Stimulated activated CD8-positive, alpha-beta memory T cell treated with anti-CD3 and anti-CD28 coated beads, Interleukin-7, amount 100 ng/mL, for 24 hours (primary cell): ENCODE data around the gene FOXN3.
"Not testable (repeated sequence)": the region's sequence is repeated elsewhere in the genome, so short reads cannot be mapped to it uniquely, and the experiment has no call there.

Experiments used
- DNase-seq: peaks from one replicate; pipeline ENCODE4 v3.0.0-alpha.2; 2020; ENCODE audit warnings: low read depth

FOXN3 gene

GRCh38 chr14:89164168-89165073, 252.6 kb downstream of the FOXN3 start:
- DNase-seq = no peak

DNA sequence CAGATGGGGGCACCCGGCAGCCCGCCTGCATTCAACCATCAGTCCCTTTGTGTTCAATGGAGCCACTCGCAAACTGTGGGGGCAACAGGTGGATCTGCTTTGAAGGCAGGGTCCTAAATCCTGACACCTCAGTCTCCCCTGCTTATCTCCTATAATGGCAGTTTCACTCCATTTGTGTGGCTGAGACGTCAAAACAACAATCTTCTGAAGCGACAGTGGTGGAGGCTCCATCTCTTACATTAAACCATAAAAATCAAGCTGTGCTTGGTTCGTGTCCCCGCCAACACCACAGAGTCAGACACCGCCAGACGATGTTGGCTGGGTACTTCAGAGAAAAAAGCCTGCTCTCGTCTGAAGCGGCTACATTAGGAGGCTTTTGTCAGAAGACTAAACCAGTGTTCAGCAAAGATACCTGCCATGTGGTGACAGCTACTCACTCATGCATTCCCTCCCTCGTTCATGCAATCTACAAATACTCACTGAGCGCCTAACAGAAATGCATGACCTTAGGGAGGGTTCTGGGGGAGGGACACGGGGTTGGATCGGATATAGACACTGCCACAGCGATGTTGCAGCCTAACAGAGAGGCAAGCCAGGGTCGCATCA, 253.9 kb downstream of the FOXN3 start:
- DNase-seq = no peak

DNA sequence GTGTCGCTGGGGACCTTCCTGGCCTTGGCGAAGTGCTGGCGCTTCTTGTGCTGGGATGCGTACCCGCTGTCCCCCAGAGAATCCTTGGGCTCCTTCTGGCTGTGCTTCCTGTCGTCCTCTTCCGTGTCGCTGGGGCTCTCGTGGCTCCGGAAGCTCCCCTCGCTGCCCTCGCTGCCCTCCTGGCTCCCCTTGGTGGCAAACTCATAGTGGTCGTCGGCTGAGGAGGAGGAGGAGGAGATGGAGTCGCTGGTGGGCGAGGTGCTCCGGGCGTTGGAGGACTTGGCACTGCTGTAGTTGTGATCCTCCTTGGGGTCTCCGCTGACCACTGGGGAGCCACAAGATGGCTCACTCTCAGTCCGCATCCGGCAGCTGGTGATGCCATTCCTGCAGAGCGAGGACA, 254.4 kb downstream of the FOXN3 start:
- DNase-seq = no peak

DNA sequence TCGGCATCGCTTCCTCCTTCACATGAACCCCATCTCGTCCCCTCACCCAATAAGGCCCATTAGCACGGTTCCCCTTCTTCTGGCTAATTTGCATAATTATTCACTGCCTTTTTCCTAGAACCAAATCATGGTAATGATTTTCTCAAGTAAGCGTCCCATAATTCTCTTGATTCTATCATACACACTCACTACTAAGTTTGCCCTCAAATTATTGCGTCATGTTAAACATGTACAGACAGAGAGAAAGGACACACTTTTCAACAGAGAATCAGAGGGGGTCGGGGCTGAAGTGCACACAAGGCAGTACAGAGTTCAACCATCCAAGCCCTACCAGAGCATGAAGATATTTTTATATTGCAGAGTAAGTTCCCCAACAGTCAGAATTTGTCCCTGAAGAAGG, 256.6 kb downstream of the FOXN3 start:
- DNase-seq = no peak

DNA sequence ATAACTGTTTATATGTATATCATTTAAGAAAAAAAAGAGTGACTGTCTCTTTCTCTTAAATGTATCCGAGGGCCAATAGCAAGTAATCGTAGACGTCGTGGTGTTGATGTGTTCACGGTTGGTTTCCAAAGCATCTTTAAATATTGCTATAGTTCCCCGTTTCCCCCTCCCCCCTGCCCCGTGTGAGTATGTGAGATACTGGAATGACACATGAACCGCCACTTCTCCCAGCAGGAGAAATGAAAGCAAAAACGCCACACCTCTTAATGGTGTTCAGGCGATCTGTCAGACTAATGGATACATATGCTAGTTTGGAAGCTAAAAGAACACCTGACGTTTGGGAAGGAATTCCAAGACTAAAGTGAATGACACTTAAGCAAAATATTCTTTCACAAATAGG, 258.3 kb downstream of the FOXN3 start:
- DNase-seq = no peak

DNA sequence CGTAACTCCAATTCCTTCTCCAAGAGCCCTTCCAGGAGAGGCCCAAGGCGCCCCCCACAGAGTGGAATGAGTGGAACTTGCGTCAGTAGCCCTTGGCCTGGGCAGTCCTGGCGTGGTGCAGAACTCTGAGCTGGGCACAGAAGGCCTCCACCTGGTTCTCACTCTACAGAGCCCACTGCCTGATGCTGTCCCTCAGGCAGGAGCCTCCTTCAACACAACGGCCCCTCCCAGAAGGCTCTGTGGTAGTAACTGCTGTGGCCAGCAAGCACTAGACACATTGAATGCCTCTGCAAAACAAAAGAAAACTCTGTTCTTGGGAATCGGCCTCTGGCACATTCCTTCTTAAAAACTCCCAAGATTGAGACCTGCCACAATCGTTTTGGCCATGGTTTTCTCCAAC, 258.9 kb downstream of the FOXN3 start:
- DNase-seq = not testable (repeated sequence)

- DNase-seq = no peak
These were observed 261.5 kb downstream of the FOXN3 start for GRCh38 chr14:89155491-89155890.

DNA sequence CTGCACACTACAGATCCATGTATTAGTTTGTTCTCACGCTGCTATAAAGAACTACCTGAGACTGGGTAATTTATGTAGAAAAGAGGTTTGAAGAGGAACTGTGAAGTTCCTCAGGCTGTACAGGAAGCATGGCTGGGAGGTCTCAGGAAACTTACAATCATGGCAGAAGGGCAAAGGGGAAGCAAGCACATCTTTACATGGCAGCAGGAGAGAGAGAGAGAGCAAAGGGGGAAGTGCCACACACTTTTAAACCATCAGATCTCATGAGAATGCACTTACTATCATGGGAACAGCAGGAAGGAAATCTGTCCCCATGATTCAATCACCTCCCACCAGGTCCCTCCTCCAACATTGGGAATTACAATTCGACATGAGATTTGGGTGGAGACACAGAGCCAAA, 265.3 kb downstream of the FOXN3 start:
- not testable (repeated sequence) for DNase-seq

GRCh38 chr14:89146274-89146673, 270.8 kb downstream of the FOXN3 start:
- DNase-seq = no peak

- no peak for DNase-seq
These were observed 272.4 kb downstream of the FOXN3 start for GRCh38 chr14:89144642-89145041.

GRCh38 chr14:89144066-89144465, 273.0 kb downstream of the FOXN3 start:
- no peak for DNase-seq

DNA sequence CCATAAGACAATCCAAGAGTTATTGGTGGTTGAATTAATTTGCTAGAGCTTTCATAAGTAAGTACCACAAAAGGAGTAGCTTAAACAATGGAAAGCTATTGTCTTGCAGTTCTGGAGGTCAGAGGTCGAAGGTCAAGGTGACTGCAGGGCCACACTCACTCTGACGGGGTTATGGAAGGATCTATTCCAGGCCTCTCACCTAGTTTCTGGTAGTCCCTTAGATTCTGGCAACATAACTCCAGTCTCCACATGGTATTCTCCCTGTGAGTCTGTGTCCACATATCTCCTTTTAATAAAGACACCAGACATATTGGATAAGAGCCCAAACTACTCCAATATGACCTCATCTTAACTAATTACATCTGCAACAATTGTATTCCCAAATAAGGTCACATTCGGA, 273.4 kb downstream of the FOXN3 start:
- no peak for DNase-seq

DNA sequence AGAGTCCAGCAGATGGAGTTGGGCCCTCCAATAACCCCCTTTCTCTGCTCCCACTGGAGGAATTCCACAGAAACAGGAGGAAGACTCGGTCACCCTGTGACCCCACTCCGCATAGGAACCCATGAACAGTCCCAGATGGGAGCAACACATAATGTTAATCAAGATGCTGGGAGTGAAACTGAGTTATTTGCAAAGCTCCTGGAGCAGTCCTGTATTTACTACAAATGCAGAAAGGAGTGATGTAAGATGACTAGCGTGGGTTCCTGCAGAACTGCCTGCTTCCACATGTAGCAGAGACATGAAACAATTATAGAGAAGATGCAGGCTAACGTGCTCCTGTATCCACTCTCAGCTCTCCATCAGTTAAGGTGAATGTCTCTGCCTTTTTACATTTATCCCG, 274.7 kb downstream of the FOXN3 start:
- no peak for DNase-seq

GRCh38 chr14:89141862-89142261, 275.2 kb downstream of the FOXN3 start:
- no peak for DNase-seq

DNA sequence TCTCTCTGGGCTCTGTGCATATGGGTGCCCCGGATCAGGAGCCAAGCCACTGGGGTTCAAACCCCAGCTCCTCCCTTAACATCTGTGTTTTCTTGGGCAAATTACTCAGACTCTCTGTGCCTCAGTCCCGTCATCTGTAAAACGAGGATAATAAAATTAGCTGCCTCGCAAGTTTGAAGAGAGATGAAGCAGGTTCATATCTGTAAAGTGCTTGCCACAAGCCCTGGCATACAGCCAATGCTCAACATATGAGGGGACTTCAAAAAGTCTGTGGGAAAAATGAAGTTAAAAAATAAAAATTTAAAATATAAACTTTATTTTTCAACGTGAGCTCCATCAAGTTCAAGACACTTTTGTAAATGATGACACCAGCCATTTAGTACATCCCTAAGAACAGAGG, 276.7 kb downstream of the FOXN3 start:
- no peak for DNase-seq

DNA sequence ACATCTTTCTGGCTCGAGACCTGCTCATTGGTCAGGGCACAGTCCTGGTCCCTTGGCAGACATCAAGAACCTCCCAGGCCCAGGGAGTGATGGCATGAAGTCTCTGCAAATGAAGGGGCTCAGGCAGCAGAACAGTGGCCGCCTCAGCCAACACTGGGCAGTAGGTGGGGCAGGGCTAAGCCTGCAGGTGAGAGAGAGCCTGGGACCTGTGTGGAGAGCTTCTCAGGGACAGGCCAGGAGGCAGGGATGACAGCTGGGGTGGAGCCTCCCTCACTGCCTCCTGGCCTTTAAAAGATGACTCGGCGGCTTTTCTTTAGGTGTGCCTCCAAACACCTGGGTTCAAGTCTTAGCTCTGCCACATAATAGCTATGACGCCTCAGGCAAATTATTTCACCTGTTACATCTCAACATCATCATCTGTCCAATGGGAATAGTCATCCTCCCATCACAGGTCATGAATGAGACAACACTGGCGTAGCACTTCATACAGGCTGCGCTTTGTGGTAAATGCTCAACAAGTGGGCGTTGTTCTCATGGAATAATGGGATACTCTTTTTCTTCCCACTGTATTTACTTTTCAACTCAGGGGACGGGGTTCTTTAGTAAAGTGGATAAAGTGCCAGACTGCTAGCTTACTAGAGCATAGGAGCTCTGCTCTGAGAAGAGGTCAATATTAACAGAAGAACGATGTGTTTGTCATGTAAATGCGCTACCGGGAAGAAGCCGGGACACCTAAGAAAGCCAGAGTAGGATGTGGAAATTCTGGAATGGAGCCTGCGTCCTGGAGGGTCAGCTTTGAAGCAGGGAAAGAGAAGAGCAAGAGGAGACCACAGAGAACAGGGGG, 277.4 kb downstream of the FOXN3 start:
- no peak for DNase-seq

- no peak for DNase-seq
These were observed 278.2 kb downstream of the FOXN3 start for GRCh38 chr14:89138846-89139245.

DNA sequence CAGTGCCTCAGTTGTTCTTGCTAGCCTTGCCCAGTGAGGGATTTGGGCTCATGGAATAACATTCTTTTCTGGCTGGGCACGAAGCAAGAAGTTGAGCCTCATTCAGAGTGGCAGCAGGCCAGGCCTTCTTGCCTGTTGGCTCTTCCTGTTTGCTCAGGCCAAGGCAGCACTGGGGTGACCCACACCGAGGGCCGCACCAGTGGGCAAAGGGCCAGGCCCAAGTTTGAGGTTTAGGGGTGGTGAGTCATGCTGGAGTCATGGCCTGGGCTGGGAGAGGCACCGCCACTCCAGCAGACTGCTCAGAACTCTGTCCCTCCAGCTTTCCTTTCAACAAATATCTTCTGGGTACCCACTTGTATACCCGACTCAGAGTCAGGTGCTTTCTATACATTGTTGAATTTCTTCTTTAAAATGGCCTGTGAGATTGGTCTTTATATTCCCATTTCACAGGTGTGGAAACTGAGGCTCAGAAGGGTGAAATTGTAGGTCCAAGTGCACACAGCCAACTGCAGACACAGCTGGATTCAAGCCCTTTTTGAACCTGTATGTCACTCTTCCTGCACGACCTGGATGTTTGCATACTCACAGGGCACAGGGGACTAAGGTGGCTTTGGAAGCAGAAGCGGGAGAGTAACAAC, 279.4 kb downstream of the FOXN3 start:
- DNase-seq = no peak

- DNase-seq = no peak
These were observed 280.4 kb downstream of the FOXN3 start for GRCh38 chr14:89136587-89136986.

DNA sequence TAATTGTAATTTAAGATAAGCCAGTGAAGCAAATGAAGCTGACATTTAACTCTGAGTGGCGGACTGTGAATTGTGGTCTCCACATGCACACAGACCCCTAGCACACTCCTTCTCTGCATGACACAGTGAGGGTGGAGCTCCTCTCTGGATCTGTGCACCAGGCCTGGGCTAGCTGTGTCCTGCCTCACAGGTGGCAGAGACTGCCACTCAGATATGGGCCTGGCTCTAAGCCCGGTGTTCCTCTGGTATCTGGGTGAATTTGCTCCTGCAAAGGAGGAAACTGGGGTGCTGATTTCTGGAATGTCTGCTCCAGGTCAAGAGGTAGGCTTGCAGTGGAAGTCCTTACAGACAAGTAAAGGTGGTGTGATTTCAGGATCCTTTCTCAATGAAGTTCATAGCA, 282.4 kb downstream of the FOXN3 start:
- no peak for DNase-seq

DNA sequence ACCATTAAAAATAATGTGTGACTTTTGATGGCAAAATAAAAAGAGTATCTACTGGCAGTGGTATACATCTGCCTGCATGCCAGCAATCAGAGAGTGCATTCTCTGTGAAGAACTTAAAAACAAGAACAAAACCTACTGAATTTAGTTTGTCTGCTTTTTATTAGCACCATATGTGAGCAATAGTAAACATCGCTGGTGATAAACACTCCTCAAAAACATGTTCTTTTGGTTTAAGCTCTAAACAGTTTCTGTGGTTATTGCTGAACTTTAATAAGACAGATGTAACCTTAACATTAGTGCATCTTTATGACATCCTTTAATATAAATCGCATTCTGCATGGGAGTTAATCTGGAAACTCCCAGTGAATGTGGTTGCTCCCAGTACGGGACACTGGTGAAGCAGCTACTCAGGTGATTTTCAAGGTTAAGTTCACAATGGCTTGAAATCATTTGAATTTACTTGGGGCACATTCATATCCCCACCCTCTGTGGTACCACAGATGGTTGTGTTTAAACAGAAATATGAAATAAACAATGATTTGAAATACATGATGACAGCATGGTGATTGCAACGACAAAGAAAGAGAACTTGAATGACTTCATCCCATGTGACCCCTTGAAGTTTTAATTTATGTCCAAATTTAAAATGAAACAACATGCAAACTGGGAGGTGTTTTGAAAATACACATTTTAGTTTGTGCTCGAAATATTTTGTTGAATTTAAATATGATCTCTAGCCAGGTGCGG, 285.9 kb downstream of the FOXN3 start:
- no peak for DNase-seq

GRCh38 chr14:89129570-89129969, 287.5 kb downstream of the FOXN3 start:
- no peak for DNase-seq
